Epidermal melanocyte (primary cell): ENCODE results near the gene ANGEL2.
"Not testable (repeated sequence)": the region's sequence is repeated elsewhere in the genome, so short reads cannot be mapped to it uniquely, and the experiment has no call there.

Source experiments
- DNase-seq: peaks from one replicate; pipeline ENCODE4 v3.0.0; 2011; ENCODE audit warnings: low spot score; ENCODE audit not compliant: insufficient read length

The ANGEL2 gene

GRCh38 chr1:212975111-212975918 lies 40.4 kb downstream of the ANGEL2 start:
- no peak for DNase-seq

- DNase-seq = no peak
Measured at GRCh38 chr1:212974711-212975110, 41.0 kb downstream of the ANGEL2 start.

- DNase-seq = no peak
Measured at GRCh38 chr1:212973899-212974298, 41.8 kb downstream of the ANGEL2 start.

- no peak for DNase-seq
Measured at GRCh38 chr1:212973426-212973825, 42.2 kb downstream of the ANGEL2 start.

- no peak for DNase-seq
Measured at GRCh38 chr1:212971312-212971711, 44.4 kb downstream of the ANGEL2 start.

- no peak for DNase-seq
Measured at GRCh38 chr1:212970085-212970484, 45.6 kb downstream of the ANGEL2 start.

GRCh38 chr1:212968368-212968863 lies 47.3 kb downstream of the ANGEL2 start:
- DNase-seq = no peak

GRCh38 chr1:212967801-212968200 lies 47.9 kb downstream of the ANGEL2 start:
- no peak for DNase-seq

GRCh38 chr1:212966616-212967015 lies 49.1 kb downstream of the ANGEL2 start:
- no peak for DNase-seq

- DNase-seq = not testable (repeated sequence)
Measured at GRCh38 chr1:212964993-212965392, 50.7 kb downstream of the ANGEL2 start.

GRCh38 chr1:212964102-212964501 lies 51.6 kb downstream of the ANGEL2 start:
- no peak for DNase-seq

GRCh38 chr1:212962509-212962908 lies 53.2 kb downstream of the ANGEL2 start:
- DNase-seq = no peak

GRCh38 chr1:212960932-212961331 lies 54.7 kb downstream of the ANGEL2 start:
- no peak for DNase-seq

- DNase-seq = no peak
Measured at GRCh38 chr1:212959266-212960220, 56.1 kb downstream of the ANGEL2 start.

GRCh38 chr1:212958175-212958574 lies 57.5 kb downstream of the ANGEL2 start:
- no peak for DNase-seq

GRCh38 chr1:212957546-212957945 lies 58.1 kb downstream of the ANGEL2 start:
- no peak for DNase-seq

GRCh38 chr1:212955961-212956620 lies 59.6 kb downstream of the ANGEL2 start:
- no peak for DNase-seq

GRCh38 chr1:212955098-212955497 lies 60.6 kb downstream of the ANGEL2 start:
- no peak for DNase-seq

GRCh38 chr1:212954514-212954913 lies 61.2 kb downstream of the ANGEL2 start:
- no peak for DNase-seq

- DNase-seq = no peak
Measured at GRCh38 chr1:212953321-212953720, 62.3 kb downstream of the ANGEL2 start.

- no peak for DNase-seq
Measured at GRCh38 chr1:212952641-212952976, 63.1 kb downstream of the ANGEL2 start.
